CD4-positive, alpha-beta memory T cell (primary cell): Measurements from ENCODE around the gene ZRANB3. TPM values are rescaled to one million over a fixed set of nuclear protein-coding genes. Genes with fewer than 3 reads are reported as not detected.
"Not testable (repeated sequence)": the region's sequence is repeated elsewhere in the genome, so short reads cannot be mapped to it uniquely, and the experiment has no call there.

Experiments
- CTCF ChIA-PET: fragments of 350-600 bp; sonication (Branson Sonifier 250); formaldehyde crosslinking; loops from one replicate; lab custom pipeline; 2021; ENCODE audit warnings: inconsistent platforms; ENCODE audit not compliant: partially characterized antibody; lab: Charles Lee
- POLR2A ChIA-PET: fragments of 350-600 bp; sonication (Branson Sonifier 250); formaldehyde crosslinking; loops from one replicate; lab custom pipeline; 2021; ENCODE audit not compliant: partially characterized antibody; lab: Charles Lee
- DNase-seq, 5 donors: peaks; one replicate each; pipeline versions ENCODE4 v3.0.0 to v3.0.0-alpha.2; 2020 to 2022; ENCODE audit warnings: mixed read lengths in 1 of 5
- H3K27ac ChIP-seq: one replicate; pipeline ENCODE4 v1.7.0; 2013; ENCODE audit warnings: low read depth, low read length
- H3K27me3 ChIP-seq: 2 replicates; pipeline ENCODE4 v1.7.0; 2013; ENCODE audit warnings: mild to moderate bottlenecking, low read length, moderate library complexity; ENCODE audit not compliant: insufficient read depth
- H3K36me3 ChIP-seq: 2 replicates; pipeline ENCODE4 v1.7.0; 2013; ENCODE audit warnings: mild to moderate bottlenecking, low read length, moderate library complexity; ENCODE audit not compliant: insufficient read depth
- H3K4me1 ChIP-seq: 2 replicates; pipeline ENCODE4 v1.7.0; 2013; ENCODE audit warnings: mild to moderate bottlenecking, low read length, moderate library complexity; ENCODE audit not compliant: insufficient read depth
- H3K4me3 ChIP-seq, 2 donors: one replicate each; pipeline ENCODE4 v1.7.0; 2013; ENCODE audit warnings: low read length in 2 of 2, mild to moderate bottlenecking in 1 of 2
- H3K9me3 ChIP-seq, 2 donors: one replicate each; pipeline ENCODE4 v1.7.0; 2013; ENCODE audit warnings: low read length in 2 of 2, control low read depth in 1 of 2; ENCODE audit not compliant: control insufficient read depth in 1 of 2
- H3K27ac Mint-ChIP-seq, 7 donors: one replicate each; pipeline ENCODE4 v1.8.0; 2020 to 2021; ENCODE audit warnings: mixed read lengths in 7 of 7, mild to moderate bottlenecking in 6 of 7, inconsistent platforms in 3 of 7, moderate library complexity in 3 of 7
- H3K27me3 Mint-ChIP-seq, 2 donors: one replicate each; pipeline ENCODE4 v1.8.0; 2020 to 2021; ENCODE audit warnings: mixed read lengths in 2 of 2
- H3K36me3 Mint-ChIP-seq, 2 donors: one replicate each; pipeline ENCODE4 v1.8.0; 2020 to 2021; ENCODE audit warnings: mixed read lengths in 2 of 2, inconsistent platforms in 1 of 2, mild to moderate bottlenecking in 1 of 2
- H3K4me1 Mint-ChIP-seq, 4 donors: one replicate each; pipeline ENCODE4 v1.8.0; 2020 to 2021; ENCODE audit warnings: mixed read lengths in 4 of 4, mild to moderate bottlenecking in 1 of 4
- H3K4me3 Mint-ChIP-seq, 8 donors: one replicate each; pipeline ENCODE4 v1.8.0; 2020 to 2021; ENCODE audit warnings: mixed read lengths in 8 of 8, mild to moderate bottlenecking in 7 of 8, moderate library complexity in 6 of 8, inconsistent platforms in 3 of 8
- H3K9me3 Mint-ChIP-seq, 8 donors: one replicate each; pipeline ENCODE4 v1.8.0; 2020 to 2021; ENCODE audit warnings: mixed read lengths in 8 of 8, mild to moderate bottlenecking in 5 of 8, inconsistent platforms in 3 of 8, moderate library complexity in 1 of 8
- intact Hi-C: fragments of 100-400 bp; cut with micrococcal nuclease; formaldehyde crosslinking; loops from one replicate; pipeline ENCODE4 v1.15.1; 2023
- polyA plus RNA-seq, 2 donors: library from polyadenylated mRNA; unstranded; fragments of 300-500 nt; fragmentation: Illumina TruSeq; gene quantifications; one replicate each; pipeline ENCODE4 v1.2.3, GENCODE V29; 2021
- total RNA-seq, 2 experiments: library from RNA; stranded (reverse); gene quantifications; one replicate each; pipeline ENCODE4 v1.2.3, GENCODE V29; 2021

Gene ZRANB3
- total and polyA plus RNA-seq, 4 experiments from 2014 or later = 2.3 to 5.0 (median 3.4) TPM

DNA sequence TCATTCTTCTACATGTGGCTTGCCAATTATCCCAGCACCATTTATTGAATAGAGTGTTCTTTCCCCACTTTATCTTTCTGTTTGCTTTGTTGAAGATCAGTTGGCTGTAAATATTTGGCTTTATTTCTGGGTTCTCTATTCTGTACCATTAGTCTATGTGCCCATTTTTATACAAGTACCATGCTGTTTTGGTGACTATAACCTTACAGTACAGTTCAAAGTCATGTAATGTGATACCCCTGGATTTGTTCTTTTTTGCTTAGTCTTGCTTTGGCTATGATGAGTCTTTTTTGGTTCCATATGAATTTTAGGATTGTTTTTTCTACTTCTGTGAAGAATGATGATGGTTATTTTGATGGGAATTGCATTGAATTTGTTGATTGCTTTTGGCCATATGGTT is 243.9 kb downstream of the ZRANB3 start:
- DNase-seq, H3K4me3 ChIP-seq, H3K27me3 Mint-ChIP-seq, H3K27ac Mint-ChIP-seq, H3K9me3 ChIP-seq, POLR2A ChIA-PET, intact Hi-C loops, H3K27ac ChIP-seq, H3K36me3 Mint-ChIP-seq, H3K36me3 ChIP-seq, H3K4me1 ChIP-seq, H3K27me3 ChIP-seq, CTCF ChIA-PET, H3K4me3 Mint-ChIP-seq, H3K4me1 Mint-ChIP-seq: not testable (repeated sequence)
- H3K9me3 Mint-ChIP-seq = peaks cover 8 to 41% (median 33%) of the 10 kb centered on the region in 8 donors

DNA sequence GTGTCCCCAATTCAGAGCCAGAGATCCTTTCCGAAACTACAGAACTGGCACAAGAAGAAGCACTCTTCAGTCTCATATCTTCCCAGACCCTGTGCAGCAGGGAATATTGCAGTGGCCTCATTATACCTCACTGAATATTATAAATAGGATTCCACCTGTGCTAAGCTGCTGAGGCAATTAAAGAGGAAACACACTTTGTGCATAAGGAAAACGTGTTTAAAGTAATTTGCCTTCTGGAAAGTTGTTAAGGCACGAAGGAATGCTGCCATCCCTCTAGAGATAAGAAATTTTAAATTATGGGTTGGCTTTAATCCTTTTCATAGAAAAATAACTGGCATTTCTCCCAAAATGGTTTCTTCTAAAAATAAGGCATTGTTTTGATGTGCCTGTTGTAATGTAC is 245.6 kb downstream of the ZRANB3 start:
- Histone ChIP-seq H3K27ac (no peak overlapping the region), H3K9me3 (no peaks in the 10 kb centered on the region), H3K4me3 (no peak overlapping the region), H3K36me3 (no peaks in the 10 kb centered on the region), H3K4me1 (no peaks in the 10 kb centered on the region), H3K27me3 (no peaks in the 10 kb centered on the region)
- Mint-ChIP-seq H3K27ac (no peak overlapping the region), H3K9me3 (peaks cover 8 to 38% (median 29%) of the 10 kb centered on the region in 8 donors), H3K4me1 (no peaks in the 10 kb centered on the region), H3K36me3 (peaks cover 0 to 4% of the 10 kb centered on the region in 2 donors), H3K4me3 (no peak overlapping the region), H3K27me3 (no peaks in the 10 kb centered on the region)
- DNase-seq = no peak
- ChIA-PET CTCF (no interaction called here), POLR2A (no interaction called here)
- intact Hi-C loops = no loop called here

DNA sequence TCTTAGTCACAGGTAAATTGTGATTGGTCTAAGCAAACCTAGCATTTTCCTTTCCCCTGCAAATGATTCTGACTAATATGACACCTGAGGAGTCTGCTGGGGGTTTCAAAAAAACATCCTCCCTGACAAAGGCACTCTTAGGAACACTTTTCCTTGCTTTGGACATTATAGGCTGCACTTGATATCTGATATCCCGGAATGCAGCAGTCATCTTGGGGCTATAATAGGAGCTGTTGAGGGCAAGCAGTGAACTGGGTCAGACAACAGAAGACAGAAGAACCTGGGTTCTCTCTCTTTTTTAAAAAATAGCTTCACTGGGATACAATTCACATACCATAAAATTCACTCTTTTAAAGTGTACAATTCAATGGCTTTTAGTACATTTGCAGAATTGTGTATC is 249.6 kb downstream of the ZRANB3 start:
- Histone ChIP-seq H3K27me3 (no peaks in the 10 kb centered on the region), H3K36me3 (no peaks in the 10 kb centered on the region), H3K4me1 (no peaks in the 10 kb centered on the region), H3K27ac (no peak overlapping the region), H3K9me3 (no peaks in the 10 kb centered on the region), H3K4me3 (no peak overlapping the region)
- Mint-ChIP-seq H3K27me3 (no peaks in the 10 kb centered on the region), H3K4me1 (no peaks in the 10 kb centered on the region), H3K27ac (no peak overlapping the region), H3K9me3 (peaks cover 0 to 8% (median 0%) of the 10 kb centered on the region in 8 donors), H3K4me3 (no peak overlapping the region), H3K36me3 (no peaks in the 10 kb centered on the region)
- POLR2A ChIA-PET = no interaction called here
- CTCF ChIA-PET = no interaction called here
- intact Hi-C loops = no loop called here
- no peak for DNase-seq

DNA sequence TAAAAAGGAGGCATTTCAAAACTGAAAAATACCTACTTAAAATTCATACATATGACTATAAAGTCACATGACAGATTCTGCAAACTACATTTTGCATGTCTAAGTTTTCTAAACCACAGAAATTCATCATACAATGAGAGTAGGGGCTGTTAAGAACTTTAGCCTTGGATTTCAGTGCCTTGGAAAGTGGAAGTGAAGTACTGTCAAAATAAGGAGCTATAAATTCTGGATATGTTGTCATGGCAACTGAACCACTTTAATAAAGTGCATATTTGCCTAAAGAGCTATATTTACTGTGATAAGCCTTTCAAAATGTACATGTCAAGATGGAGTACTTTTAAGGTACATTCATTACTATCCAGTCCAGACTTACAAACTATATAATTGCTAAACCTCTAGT is 251.8 kb downstream of the ZRANB3 start:
- no peak for DNase-seq
- no peaks in the 10 kb centered on the region for H3K27me3 ChIP-seq
- CTCF ChIA-PET = no interaction called here

DNA sequence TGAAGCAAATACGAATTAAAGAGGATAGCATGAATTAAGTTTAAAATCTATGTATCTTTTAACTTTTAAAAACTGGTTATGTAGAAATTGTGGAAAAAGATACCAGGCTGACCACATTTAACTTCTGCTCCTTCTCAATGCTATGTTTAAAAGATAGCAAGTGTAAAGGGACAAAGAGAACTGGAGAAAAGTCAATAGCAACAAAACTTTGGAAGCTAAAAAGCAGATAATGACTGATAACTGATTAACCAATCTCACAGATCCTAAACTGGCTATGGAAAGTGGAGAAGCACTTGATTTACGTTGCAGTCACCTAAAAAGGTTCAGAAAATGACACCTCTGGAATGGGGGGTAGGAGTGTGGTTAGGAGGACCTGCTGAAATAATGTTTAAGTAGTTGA is 254.5 kb downstream of the ZRANB3 start:
- no peak for DNase-seq
- Mint-ChIP-seq H3K4me1 (no peaks in the 10 kb centered on the region), H3K9me3 (peaks cover 0 to 8% (median 4%) of the 10 kb centered on the region in 8 donors), H3K36me3 (peaks cover 3 to 11% of the 10 kb centered on the region in 2 donors), H3K4me3 (no peak overlapping the region), H3K27ac (no peak overlapping the region), H3K27me3 (no peaks in the 10 kb centered on the region)
- H3K4me3 ChIP-seq = no peak overlapping the region
- H3K9me3 ChIP-seq = no peaks in the 10 kb centered on the region
- no peaks in the 10 kb centered on the region for H3K36me3 ChIP-seq
- no peaks in the 10 kb centered on the region for H3K4me1 ChIP-seq
- intact Hi-C loops = no loop called here
- no peaks in the 10 kb centered on the region for H3K27me3 ChIP-seq
- ChIA-PET POLR2A (no interaction called here), CTCF (no interaction called here)
- H3K27ac ChIP-seq = no peak overlapping the region

More for the DNA sequence above, 251.8 kb downstream of the ZRANB3 start:
- POLR2A ChIA-PET = no interaction called here
- Histone ChIP-seq H3K27ac (no peak overlapping the region), H3K4me3 (no peak overlapping the region), H3K4me1 (no peaks in the 10 kb centered on the region), H3K36me3 (no peaks in the 10 kb centered on the region), H3K9me3 (no peaks in the 10 kb centered on the region)
- H3K27ac Mint-ChIP-seq = no peak overlapping the region
- peaks cover 0 to 8% (median 3%) of the 10 kb centered on the region in 8 donors for H3K9me3 Mint-ChIP-seq
- no peak overlapping the region for H3K4me3 Mint-ChIP-seq
- intact Hi-C loops = no loop called here
- H3K27me3 Mint-ChIP-seq = no peaks in the 10 kb centered on the region
- H3K4me1 Mint-ChIP-seq = no peaks in the 10 kb centered on the region
- no peaks in the 10 kb centered on the region for H3K36me3 Mint-ChIP-seq

DNA sequence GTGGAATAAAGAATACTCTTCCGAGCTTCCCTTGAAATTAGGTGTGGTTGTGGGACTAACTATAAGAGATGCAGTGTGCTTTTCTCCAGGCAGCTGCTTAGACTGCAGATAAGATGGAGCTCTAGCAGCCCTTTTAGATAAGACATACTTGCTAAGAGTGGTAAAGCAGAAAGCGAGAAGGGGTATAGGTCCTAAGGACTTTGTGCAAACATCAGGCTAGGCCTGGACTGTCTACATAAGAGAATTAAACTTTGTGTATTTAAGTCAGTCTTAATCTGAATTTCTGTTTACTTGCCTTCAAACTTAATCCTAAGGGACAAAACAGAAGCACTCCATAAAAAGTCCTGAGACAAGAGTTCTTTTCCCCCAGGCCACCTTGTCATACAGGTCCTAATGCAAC is 260.0 kb downstream of the ZRANB3 start:
- POLR2A ChIA-PET = no interaction called here
- CTCF ChIA-PET = no interaction called here
- Histone ChIP-seq H3K36me3 (no peaks in the 10 kb centered on the region), H3K27ac (no peak overlapping the region), H3K27me3 (no peaks in the 10 kb centered on the region), H3K4me1 (no peaks in the 10 kb centered on the region), H3K9me3 (no peaks in the 10 kb centered on the region), H3K4me3 (no peak overlapping the region)
- Mint-ChIP-seq H3K4me1 (no peaks in the 10 kb centered on the region), H3K36me3 (peaks cover 4 to 11% of the 10 kb centered on the region in 2 donors), H3K27ac (no peak overlapping the region), H3K27me3 (no peaks in the 10 kb centered on the region), H3K4me3 (no peak overlapping the region), H3K9me3 (peaks cover 0 to 5% (median 3%) of the 10 kb centered on the region in 8 donors)
- no peak for DNase-seq
- intact Hi-C loops = no loop called here

DNA sequence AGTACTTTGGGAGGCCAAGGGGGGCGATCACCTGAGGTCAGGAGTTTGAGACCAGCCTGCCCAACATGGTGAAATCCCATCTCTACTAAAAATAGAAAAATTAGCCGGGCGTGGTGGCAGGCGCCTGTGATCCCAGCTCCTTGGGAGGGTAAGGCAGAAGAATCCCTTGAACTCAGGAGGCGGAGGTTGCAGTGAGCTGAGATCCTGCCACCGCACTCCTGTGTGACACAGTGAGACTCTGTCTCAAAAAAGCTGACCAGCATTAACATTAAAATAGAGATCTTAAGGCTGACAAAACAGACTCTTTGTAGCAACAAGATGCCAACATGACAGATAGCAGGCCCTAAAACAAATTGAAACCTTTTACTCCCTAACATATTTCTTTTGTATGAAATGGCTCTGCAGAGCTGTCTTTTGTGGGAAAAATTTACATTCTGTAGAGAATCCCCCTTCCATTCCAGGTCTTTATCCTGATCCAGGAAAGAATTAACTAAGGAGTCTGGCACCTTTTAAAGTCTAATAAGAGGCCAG is 265.0 kb downstream of the ZRANB3 start:
- no peaks in the 10 kb centered on the region for H3K9me3 Mint-ChIP-seq
- no peaks in the 10 kb centered on the region for H3K27me3 Mint-ChIP-seq
- H3K27ac Mint-ChIP-seq = no peak overlapping the region
- Histone ChIP-seq H3K9me3 (no peaks in the 10 kb centered on the region), H3K27me3 (no peaks in the 10 kb centered on the region), H3K27ac (no peak overlapping the region), H3K4me1 (no peaks in the 10 kb centered on the region), H3K4me3 (no peak overlapping the region), H3K36me3 (no peaks in the 10 kb centered on the region)
- ChIA-PET CTCF (no interaction called here), POLR2A (no interaction called here)
- DNase-seq = no peak
- intact Hi-C loops = no loop called here
- H3K4me3 Mint-ChIP-seq = no peak overlapping the region
- H3K36me3 Mint-ChIP-seq = peaks cover 0 to 1% of the 10 kb centered on the region in 2 donors
- no peaks in the 10 kb centered on the region for H3K4me1 Mint-ChIP-seq

DNA sequence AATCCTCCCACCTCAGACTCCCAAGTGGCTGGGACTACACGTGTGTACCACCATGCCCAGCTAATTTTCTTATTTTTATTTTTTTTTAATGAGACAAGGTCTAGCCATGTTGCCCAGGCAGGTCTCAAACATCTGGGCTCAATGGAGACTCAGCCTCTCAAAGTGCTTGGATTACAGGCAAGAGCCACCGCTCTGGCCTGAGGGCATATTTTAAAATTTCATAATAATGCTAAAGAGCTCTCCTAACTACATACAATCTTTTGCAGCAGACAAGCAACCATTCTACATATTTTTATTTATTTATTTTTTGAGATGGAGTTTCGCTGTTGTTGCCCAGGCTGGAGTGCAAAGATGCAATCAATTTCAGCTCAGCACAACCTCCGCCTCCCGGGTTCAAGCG is 271.9 kb downstream of the ZRANB3 start:
- H3K4me3 Mint-ChIP-seq = no peak overlapping the region
- H3K4me1 Mint-ChIP-seq = no peaks in the 10 kb centered on the region
- ChIA-PET POLR2A (no interaction called here), CTCF (no interaction called here)
- H3K27ac Mint-ChIP-seq = no peak overlapping the region
- Histone ChIP-seq H3K9me3 (no peaks in the 10 kb centered on the region), H3K4me1 (no peaks in the 10 kb centered on the region), H3K27ac (no peak overlapping the region), H3K36me3 (no peaks in the 10 kb centered on the region), H3K4me3 (no peak overlapping the region), H3K27me3 (no peaks in the 10 kb centered on the region)
- no peak for DNase-seq
- H3K9me3 Mint-ChIP-seq = peaks cover 0 to 3% (median 0%) of the 10 kb centered on the region in 8 donors
- no peaks in the 10 kb centered on the region for H3K27me3 Mint-ChIP-seq
- H3K36me3 Mint-ChIP-seq = peaks cover 0 to 4% of the 10 kb centered on the region in 2 donors
- intact Hi-C loops = no loop called here
